Endothelial cell of umbilical vein (primary cell): ENCODE measurements around the gene PGA3. TPM values are rescaled to one million over a fixed set of nuclear protein-coding genes. Genes with fewer than 3 reads are reported as not detected.
"Not testable (repeated sequence)": the region's sequence is repeated elsewhere in the genome, so short reads cannot be mapped to it uniquely, and the experiment has no call there.

ENCODE experiments used
- BruUV-seq: library from RNA; stranded (reverse); fragments of 400-500 nt; replicated peaks from 2 replicates; lab custom pipeline; 2021; lab: Mats Ljungman, UMichigan
- CTCF ChIA-PET: fragments of 300-600, 350-600 bp; sonication (Branson Sonifier 250); formaldehyde crosslinking; loops from one replicate; lab custom pipeline; 2021; ENCODE audit warnings: antibody characterized with exemption, inconsistent platforms; lab: Charles Lee
- POLR2A ChIA-PET: fragments of 300-600, 350-600 bp; sonication (Branson Sonifier 250); formaldehyde crosslinking; loops from one replicate; lab custom pipeline; 2021; ENCODE audit warnings: antibody characterized with exemption, inconsistent platforms; lab: Charles Lee
- DNase-seq: peaks from one replicate; pipeline ENCODE4 v3.0.0-alpha.2; 2011; ENCODE audit warnings: low read depth, low spot score
- FAIRE-seq: peaks from 2 replicates; lab custom pipeline; 2011; peaks lifted over from hg19 to GRCh38; lab: Jason Lieb, UNC
- H2AFZ ChIP-seq: 2 replicates; pipeline ENCODE4 v1.6.0; 2012; ENCODE audit warnings: low read depth, low read length, control low read depth, inconsistent platforms
- H3K27ac ChIP-seq: 2 replicates; pipeline ENCODE4 v1.5.1; 2011; ENCODE audit warnings: low read depth, mild to moderate bottlenecking, control low read depth, low read length, moderate library complexity; ENCODE audit not compliant: insufficient read depth
- H3K27me3 ChIP-seq, 2 experiments: 2 replicates each; pipeline versions ENCODE4 v1.6.0 to v1.6.1; 2011; ENCODE audit warnings: low read length in 2 of 2, mixed read lengths in 1 of 2; ENCODE audit not compliant: control insufficient read depth in 2 of 2, insufficient read depth in 2 of 2
- H3K36me3 ChIP-seq, 2 experiments: 2 replicates in 1 of 2; 3 replicates in 1 of 2; pipeline ENCODE4 v1.5.1; 2011; ENCODE audit warnings: low read length in 2 of 2, mild to moderate bottlenecking in 1 of 2, moderate library complexity in 1 of 2; ENCODE audit not compliant: control insufficient read depth in 2 of 2, insufficient read depth in 2 of 2; ENCODE audit errors: extremely low read depth in 1 of 2
- H3K4me1 ChIP-seq: 3 replicates; pipeline ENCODE4 v1.5.1; 2011; ENCODE audit warnings: mild to moderate bottlenecking, low read length; ENCODE audit not compliant: control insufficient read depth, insufficient read depth; ENCODE audit errors: extremely low read depth
- H3K4me2 ChIP-seq: 2 replicates; pipeline ENCODE4 v1.6.1; 2011; ENCODE audit warnings: low read length, control low read depth, mixed read lengths; ENCODE audit not compliant: insufficient read depth
- H3K4me3 ChIP-seq, 3 experiments: fragments of 200-600 bp in 1 of 3; sonication (generic), shearing (Covaris generic) in 1 of 3; replicated peaks in 1 of 3; 2 replicates each; pipeline ENCODE4 v1.5.1; 2011 to 2016; ENCODE audit warnings: control low read depth in 3 of 3, low read length in 3 of 3, mild to moderate bottlenecking in 2 of 3, inconsistent platforms in 1 of 3, low read depth in 1 of 3, moderate library complexity in 1 of 3; ENCODE audit not compliant: insufficient read depth in 1 of 3
- H3K79me2 ChIP-seq: 2 replicates; pipeline ENCODE4 v1.6.0; 2012; ENCODE audit warnings: low read length, inconsistent platforms; ENCODE audit not compliant: control insufficient read depth, insufficient read depth
- H3K9ac ChIP-seq: replicated peaks from 2 replicates; pipeline ENCODE3; 2011; ENCODE audit warnings: low read length, control low read depth; ENCODE audit not compliant: insufficient read depth; ENCODE audit errors: extremely low read depth
- H3K9me1 ChIP-seq: replicated peaks from 3 replicates; pipeline ENCODE4 v1.6.0; 2011; ENCODE audit warnings: mild to moderate bottlenecking, low read length; ENCODE audit not compliant: control insufficient read depth, insufficient read depth; ENCODE audit errors: extremely low read depth
- H3K9me3 ChIP-seq: replicated peaks from 2 replicates; pipeline ENCODE4 v1.5.1; 2012; ENCODE audit warnings: low read length, inconsistent platforms; ENCODE audit not compliant: control insufficient read depth, insufficient read depth
- H4K20me1 ChIP-seq: replicated peaks from 2 replicates; pipeline ENCODE3; 2011; ENCODE audit warnings: mild to moderate bottlenecking, low read length; ENCODE audit not compliant: control insufficient read depth, insufficient read depth; ENCODE audit errors: extremely low read depth
- EZH2 ChIP-seq: IDR thresholded peaks from 2 replicates; pipeline ENCODE4 v1.6.1; 2012; ENCODE audit warnings: borderline replicate concordance, low read depth, mild to moderate bottlenecking, moderate library complexity, low read length, inconsistent platforms; ENCODE audit not compliant: severe bottlenecking
- FOS ChIP-seq: IDR thresholded peaks from 2 replicates; pipeline ENCODE4 v1.6.1; 2011; ENCODE audit warnings: mild to moderate bottlenecking, low read length, moderate library complexity, borderline replicate concordance; ENCODE audit not compliant: insufficient read depth
- GATA2 ChIP-seq: IDR thresholded peaks from 2 replicates; pipeline ENCODE4 v1.7.0; 2011; ENCODE audit warnings: low read depth, mild to moderate bottlenecking, moderate library complexity, mixed read lengths, low read length; ENCODE audit not compliant: insufficient read length, insufficient read depth
- JUN ChIP-seq: IDR thresholded peaks from 2 replicates; pipeline ENCODE4 v1.6.1; 2011; ENCODE audit warnings: borderline replicate concordance, low read depth; ENCODE audit not compliant: insufficient read length, insufficient read depth
- MYC ChIP-seq: IDR thresholded peaks from one replicate; pipeline ENCODE4 v1.6.1; 2011; ENCODE audit warnings: mild to moderate bottlenecking, low read depth, low read length
- POLR2A ChIP-seq: IDR thresholded peaks from 2 replicates; pipeline ENCODE4 v1.6.1; 2012; ENCODE audit warnings: low read depth, mild to moderate bottlenecking, control low read depth, low read length
- POLR2AphosphoS5 ChIP-seq: IDR thresholded peaks from 2 replicates; pipeline ENCODE4 v1.6.1; 2012; ENCODE audit warnings: low read depth, mild to moderate bottlenecking, control low read depth, low read length, moderate library complexity; ENCODE audit not compliant: insufficient read depth
- dilution Hi-C: fragments of 300-500 bp; cut with MboI; formaldehyde crosslinking; loops from one replicate; pipeline ENCODE4 v1.15.0; 2019; ENCODE audit warnings: low sequenced_read_pairs; ENCODE audit not compliant: extremely low pct_ligation_motif_present
- intact Hi-C: fragments of 100-400 bp; cut with micrococcal nuclease; formaldehyde crosslinking; loops from one replicate; pipeline ENCODE4 v1.10.0; 2022
- polyA plus RNA-seq, 4 experiments: library from polyadenylated mRNA; depleted of rRNA in 3 of 4; stranded (reverse) in 3 of 4; unstranded in 1 of 4; fragments of >200 nt; gene quantifications; 2 replicates each; pipeline versions ENCODE4 v1.2.1 to v1.2.3, GENCODE V29; 2011 to 2012; ENCODE audit warnings: missing spikeins in 1 of 4
- total RNA-seq: library from RNA; stranded (reverse); gene quantifications from 2 replicates; pipeline ENCODE4 v1.2.3, GENCODE V29; 2021
- TF ChIP-seq, protein P1 (sequence below), 2 donors: IDR thresholded peaks; 1 replicate in 1 of 2; 2 replicates in 1 of 2; pipeline ENCODE4 v1.5.1; 2011; ENCODE audit warnings: low read length in 2 of 2, mild to moderate bottlenecking in 2 of 2, moderate library complexity in 2 of 2, control low read depth in 1 of 2, inconsistent platforms in 1 of 2, low read depth in 1 of 2; ENCODE audit not compliant: insufficient read depth in 1 of 2; ENCODE audit errors: extremely low read depth in 1 of 2
- TF ChIP-seq, protein P2 (sequence below): IDR thresholded peaks from 2 replicates; pipeline ENCODE4 v1.6.1; 2011; ENCODE audit not compliant: insufficient read depth, insufficient read length

The PGA3 gene
- total and polyA plus RNA-seq, 2 donors (not counting 3 experiments of a cell fraction or from before 2014, with no cell fraction given): not detected

DNA sequence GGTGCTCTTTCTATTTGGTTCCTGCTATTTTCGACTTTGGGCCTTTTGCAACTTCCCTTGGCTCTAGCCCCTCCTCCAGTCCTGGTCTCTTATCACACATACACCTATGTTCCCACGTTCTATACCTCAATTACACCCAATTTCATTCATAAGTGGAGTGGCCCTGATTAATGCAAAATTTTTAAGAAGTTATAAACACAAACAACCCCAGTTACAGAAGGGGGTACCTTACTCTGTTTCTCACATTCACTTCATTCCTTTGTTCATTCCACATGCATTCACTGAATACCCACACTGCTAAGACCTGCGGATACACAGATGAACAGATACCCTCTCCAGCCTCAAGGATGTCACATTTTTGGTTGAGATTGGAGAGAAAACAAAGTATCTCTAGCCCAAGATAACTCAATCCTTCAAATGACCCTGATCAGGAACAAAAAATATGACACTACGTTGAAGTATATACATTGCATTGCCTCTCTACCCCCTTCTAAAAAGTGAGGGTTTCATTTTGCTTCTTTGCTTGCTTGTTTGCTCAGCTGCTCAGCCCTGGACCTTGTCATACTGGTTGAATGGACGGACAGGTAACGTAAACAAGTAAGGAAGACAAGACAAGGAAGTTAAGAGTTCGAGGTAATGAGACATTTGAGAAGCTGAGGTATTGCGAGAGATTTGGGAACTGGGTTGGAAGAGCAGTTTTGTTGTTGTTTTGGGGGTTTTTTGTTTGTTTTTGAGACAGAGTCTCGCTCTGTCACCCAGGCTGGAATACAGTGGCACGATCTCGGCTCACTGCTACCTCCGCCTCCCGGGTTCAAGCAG lies 38.5 kb upstream of the PGA3 start:
- dilution Hi-C loops (no loop called here), intact Hi-C loops (no loop called here)
- TF ChIP-seq POLR2A (no peak), JUN (no peak), GATA2 (no peak), MYC (no peak), POLR2AphosphoS5 (no peak), EZH2 (no peak), FOS (no peak)
- TF ChIP-seq, protein P1, sequence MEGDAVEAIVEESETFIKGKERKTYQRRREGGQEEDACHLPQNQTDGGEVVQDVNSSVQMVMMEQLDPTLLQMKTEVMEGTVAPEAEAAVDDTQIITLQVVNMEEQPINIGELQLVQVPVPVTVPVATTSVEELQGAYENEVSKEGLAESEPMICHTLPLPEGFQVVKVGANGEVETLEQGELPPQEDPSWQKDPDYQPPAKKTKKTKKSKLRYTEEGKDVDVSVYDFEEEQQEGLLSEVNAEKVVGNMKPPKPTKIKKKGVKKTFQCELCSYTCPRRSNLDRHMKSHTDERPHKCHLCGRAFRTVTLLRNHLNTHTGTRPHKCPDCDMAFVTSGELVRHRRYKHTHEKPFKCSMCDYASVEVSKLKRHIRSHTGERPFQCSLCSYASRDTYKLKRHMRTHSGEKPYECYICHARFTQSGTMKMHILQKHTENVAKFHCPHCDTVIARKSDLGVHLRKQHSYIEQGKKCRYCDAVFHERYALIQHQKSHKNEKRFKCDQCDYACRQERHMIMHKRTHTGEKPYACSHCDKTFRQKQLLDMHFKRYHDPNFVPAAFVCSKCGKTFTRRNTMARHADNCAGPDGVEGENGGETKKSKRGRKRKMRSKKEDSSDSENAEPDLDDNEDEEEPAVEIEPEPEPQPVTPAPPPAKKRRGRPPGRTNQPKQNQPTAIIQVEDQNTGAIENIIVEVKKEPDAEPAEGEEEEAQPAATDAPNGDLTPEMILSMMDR (IDR thresholded peaks at IDR 0.05; ENCODE audit: extremely low read depth in 1 of 2, insufficient read depth in 1 of 2, low read depth in 1 of 2, low read length in 2 of 2): no peak
- TF ChIP-seq, protein P2, sequence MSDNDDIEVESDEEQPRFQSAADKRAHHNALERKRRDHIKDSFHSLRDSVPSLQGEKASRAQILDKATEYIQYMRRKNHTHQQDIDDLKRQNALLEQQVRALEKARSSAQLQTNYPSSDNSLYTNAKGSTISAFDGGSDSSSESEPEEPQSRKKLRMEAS: no peak
- Histone ChIP-seq H3K27me3 (peaks cover 0 to 1% of the 10 kb centered on the region in 2 experiments), H3K4me3 (no peak overlapping the region), H4K20me1 (no peaks in the 10 kb centered on the region), H2AFZ (no peak overlapping the region), H3K4me2 (no peak overlapping the region), H3K9me1 (no peaks in the 10 kb centered on the region), H3K9me3 (no peaks in the 10 kb centered on the region), H3K79me2 (peaks cover 10% of the 10 kb centered on the region), H3K27ac (no peak overlapping the region), H3K4me1 (peaks cover 18% of the 10 kb centered on the region), H3K9ac (no peak overlapping the region), H3K36me3 (no peaks in the 10 kb centered on the region)
- no TSS peak for BruUV-seq
- DNase-seq (no peak), FAIRE-seq (no peak)
- CTCF ChIA-PET: no interaction called here
- POLR2A ChIA-PET: no interaction called here

DNA sequence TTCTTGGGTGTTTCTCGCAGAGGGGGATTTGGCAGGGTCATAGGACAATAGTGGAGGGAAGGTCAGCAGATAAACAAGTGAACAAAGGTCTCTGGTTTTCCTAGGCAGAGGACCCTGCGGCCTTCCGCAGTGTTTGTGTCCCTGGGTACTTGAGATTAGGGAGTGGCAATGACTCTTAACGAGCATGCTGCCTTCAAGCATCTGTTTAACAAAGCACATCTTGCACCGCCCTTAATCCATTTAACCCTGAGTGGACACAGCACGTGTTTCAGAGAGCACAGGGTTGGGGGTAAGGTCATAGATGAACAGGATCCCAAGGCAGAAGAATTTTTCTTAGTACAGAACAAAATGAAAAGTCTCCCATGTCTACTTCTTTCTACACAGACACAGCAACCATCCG lies 37.5 kb upstream of the PGA3 start:
- H3K9me1 ChIP-seq, dilution Hi-C loops, POLR2A ChIA-PET, H3K9me3 ChIP-seq, H3K4me3 ChIP-seq, H4K20me1 ChIP-seq, BruUV-seq, intact Hi-C loops, H3K4me2 ChIP-seq, FAIRE-seq, H3K27me3 ChIP-seq, CTCF ChIA-PET, H3K79me2 ChIP-seq, H3K36me3 ChIP-seq, H3K27ac ChIP-seq, H2AFZ ChIP-seq, H3K9ac ChIP-seq, DNase-seq, H3K4me1 ChIP-seq: not testable (repeated sequence)
